Stimulated activated CD4-positive, alpha-beta T cell treated with anti-CD3 and anti-CD28 coated beads, TNF-alpha, amount 100 ng/mL, for 4 hours (primary cell): ENCODE data around the gene ULK2.
A peak's percentile ranks its signal among the peaks of the same experiment; 100 is the strongest.

Source experiments
- DNase-seq, 3 experiments: peaks; one replicate each; pipeline ENCODE4 v3.0.0-alpha.2; 2020; ENCODE audit warnings: low read depth in 3 of 3

ULK2 gene

DNA sequence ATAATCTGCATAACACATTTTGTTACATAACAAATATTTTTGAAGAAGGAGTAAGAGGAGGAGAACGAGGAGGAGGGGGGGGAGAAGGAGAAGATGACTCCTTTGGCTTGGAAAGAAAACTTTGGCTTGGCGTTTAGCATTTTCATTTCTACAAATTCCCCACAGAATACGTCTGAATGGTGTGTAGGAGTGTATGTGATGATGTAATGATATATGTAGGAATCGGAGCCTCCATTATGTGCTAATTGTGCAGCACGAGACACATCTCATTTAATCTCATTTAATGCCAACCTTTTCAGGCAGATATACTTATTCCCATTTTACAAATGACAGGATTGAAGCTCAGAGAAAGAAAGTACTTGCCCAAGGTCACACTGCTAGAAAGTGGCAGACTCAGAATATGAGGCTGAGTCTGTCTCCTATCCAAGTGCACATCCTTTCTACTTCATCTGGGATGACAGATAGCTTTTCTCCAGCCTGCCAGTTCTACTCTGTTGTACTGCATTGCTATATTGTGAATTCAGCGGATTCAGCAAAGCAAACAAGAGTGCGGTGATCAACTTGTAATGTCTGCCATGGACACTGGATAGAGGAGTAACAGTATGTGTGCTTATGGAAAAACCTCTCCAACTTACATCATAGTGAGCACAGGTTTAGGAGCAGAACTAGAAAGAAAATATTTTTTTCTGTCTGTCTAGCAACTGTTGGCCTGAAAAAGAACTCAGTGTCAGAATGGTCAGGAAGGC lies 140.9 kb downstream of the ULK2 start:
- DNase-seq: no peak

- DNase-seq: no peak
Observed at GRCh38 chr17:19725486-19725885, 142.2 kb downstream of the ULK2 start.

DNA sequence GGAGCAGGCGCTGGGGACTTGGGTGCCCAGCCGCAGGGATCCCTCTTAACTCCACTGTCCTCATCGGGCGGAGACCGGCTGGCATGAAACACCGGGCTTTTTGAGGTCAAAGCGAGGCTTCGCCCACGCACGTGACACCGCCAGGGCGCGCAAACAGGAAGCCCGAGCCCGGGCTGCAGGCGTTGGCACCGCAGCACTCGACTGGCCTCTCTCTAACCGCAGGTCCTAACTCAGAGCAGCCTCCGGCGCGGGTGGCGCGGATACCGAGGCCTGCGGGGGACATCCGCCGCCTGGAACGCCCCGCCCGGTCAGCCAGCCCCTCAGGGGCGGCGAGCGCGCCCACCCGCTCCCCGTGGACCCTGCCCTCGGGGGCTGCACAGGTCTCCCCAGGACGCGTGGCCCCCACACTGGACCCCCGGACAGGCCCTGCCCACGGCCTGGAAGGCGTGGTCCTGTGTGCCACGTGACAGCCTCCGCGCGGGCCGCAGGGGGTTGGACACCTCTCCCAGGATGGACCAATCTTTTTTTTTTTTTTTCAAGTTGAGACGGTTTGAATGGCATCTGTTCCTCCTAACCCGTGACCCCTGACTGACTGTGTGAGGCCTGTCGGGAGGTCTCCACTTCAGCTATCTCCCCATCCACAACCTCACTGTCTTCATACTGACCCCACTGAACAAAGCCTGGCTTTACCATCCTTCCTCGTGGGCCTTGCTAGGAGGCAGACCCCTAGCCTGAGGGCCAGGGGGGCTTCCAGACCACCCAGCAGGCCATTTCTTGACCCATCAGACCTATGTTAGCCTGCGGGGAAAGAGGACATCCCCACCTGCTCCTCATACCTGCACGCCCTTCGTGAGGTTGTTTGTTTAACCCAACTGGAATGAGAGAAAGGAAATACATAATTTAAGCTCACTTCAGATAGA lies 143.0 kb downstream of the ULK2 start:
- DNase-seq: peak in 2 of 3 experiments; percentile 20 to 26

- no peak for DNase-seq
Observed at GRCh38 chr17:19723964-19724363, 143.8 kb downstream of the ULK2 start.
